ENCODE measurements around the gene SAP25. TPM values are rescaled to one million over a fixed set of nuclear protein-coding genes. Genes with fewer than 3 reads are reported as not detected.

SAP25 gene
- total and polyA plus RNA-seq, 10 donors = 11.0 to 75.6 (median 25.1) TPM

DNA sequence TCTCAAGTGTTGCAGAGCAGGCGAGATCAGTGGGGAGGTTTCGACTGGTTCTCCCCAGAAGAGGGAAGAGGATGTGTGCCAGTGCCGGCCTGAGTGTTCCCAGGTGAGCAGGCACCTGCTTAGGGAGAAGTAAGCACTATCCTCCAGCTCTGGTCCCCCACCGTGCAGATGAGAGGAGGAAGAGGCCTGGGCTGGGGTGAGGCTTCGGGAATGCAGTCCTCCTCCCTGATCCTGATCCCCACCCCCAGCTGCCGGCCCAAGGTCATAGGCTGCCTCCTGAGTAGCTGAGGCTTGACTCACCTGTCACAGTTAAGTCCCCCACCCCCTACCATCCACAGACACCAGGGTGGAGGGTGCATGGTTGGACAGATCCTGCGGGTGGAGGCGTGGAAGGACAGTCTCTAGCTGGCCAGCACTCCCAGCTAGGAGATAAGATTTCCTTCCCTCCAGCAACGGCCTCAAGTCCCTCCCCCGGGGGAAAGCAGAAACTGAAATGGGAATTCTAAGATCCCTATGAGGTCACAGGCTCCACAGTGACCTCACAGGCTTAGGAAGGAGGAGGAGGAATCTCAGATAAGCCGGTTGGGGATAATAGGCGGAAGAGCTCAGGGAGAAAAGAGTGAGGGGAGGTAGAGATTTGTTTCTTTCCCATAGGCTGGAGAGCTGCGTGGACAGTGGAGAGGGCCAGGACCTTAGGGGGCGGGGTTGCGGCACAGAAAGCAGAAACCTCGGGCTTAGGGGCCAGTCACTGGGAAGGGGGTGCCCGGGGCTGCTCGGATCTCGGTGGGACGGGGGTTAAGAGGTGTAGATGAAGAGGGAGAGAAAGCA lies 11.2 kb upstream of the SAP25 start:
- WGBS, 5 donors = 0 to 3% (median 2%) methylated on average over 17 to 20 of the region's 20 CpGs
- Histone ChIP-seq H3K4me1 (peaks cover 18 to 75% (median 55%) of the 10 kb centered on the region in 6 donors), H3K36me3 (peaks cover 12 to 33% (median 21%) of the 10 kb centered on the region in 6 donors), H3K4me3 (peak overlapping the region; percentile 67 to 98 (median 90)), H3K27me3 (replicated peaks in 1 of 7) (peaks cover 0 to 3% (median 0%) of the 10 kb centered on the region in 7 donors), H3K9me3 (no peaks in the 10 kb centered on the region), H3K27ac (peak overlapping the region; percentile 91 to 100 (median 98))
- DNase-seq = peak; percentile 86
- intact Hi-C loops (cut with DNase I; ENCODE audit: low total_unique reads) = no loop called here
- TF ChIP-seq POLR2A (IDR thresholded peaks at IDR 0.05) (no peak), POLR2AphosphoS5 (IDR thresholded peaks at IDR 0.05) (peak in 1 of 3 donors; percentile 42)
- TF ChIP-seq, protein P1, sequence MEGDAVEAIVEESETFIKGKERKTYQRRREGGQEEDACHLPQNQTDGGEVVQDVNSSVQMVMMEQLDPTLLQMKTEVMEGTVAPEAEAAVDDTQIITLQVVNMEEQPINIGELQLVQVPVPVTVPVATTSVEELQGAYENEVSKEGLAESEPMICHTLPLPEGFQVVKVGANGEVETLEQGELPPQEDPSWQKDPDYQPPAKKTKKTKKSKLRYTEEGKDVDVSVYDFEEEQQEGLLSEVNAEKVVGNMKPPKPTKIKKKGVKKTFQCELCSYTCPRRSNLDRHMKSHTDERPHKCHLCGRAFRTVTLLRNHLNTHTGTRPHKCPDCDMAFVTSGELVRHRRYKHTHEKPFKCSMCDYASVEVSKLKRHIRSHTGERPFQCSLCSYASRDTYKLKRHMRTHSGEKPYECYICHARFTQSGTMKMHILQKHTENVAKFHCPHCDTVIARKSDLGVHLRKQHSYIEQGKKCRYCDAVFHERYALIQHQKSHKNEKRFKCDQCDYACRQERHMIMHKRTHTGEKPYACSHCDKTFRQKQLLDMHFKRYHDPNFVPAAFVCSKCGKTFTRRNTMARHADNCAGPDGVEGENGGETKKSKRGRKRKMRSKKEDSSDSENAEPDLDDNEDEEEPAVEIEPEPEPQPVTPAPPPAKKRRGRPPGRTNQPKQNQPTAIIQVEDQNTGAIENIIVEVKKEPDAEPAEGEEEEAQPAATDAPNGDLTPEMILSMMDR (IDR thresholded peaks at IDR 0.05 in 8 of 11, conservative IDR thresholded peaks at IDR 0.05 in 3 of 11) = peak in 1 of 11 experiments; percentile 5

DNA sequence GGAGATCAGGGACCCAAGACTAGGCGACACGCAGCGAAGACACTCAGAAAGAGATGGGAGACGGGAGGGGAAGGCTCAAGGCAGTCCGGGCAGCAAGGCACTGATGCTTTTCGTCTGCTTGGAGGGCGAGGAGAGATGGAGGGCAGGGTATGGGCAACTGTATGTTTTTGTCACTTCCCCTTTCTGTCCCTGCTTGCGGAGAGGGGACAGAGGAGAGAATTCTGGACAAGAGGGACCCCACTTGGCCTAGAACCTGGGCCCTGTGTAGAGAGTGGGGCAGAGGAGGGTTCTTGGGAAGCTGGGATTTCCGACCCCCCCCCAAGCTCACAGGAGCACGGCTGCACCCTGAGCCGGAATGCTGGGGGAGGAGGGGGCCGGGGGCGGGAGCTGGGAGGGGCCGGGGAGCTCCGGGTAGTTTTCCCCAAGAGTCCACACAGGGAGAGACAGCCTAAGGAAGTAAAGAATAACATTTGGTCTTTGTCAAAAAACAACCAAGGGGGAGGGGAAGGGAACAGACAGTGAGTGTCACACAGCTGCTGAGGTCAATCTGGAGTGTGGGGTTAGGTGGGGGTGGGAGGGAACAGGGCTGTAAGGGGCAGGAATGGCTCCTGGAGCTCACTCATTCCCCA lies 10.5 kb upstream of the SAP25 start:
- peak; percentile 79 for DNase-seq
- H3K4me3 ChIP-seq = peak overlapping the region; percentile 67 to 98 (median 90)
- H3K36me3 ChIP-seq = peaks cover 15 to 40% (median 29%) of the 10 kb centered on the region in 6 donors
- intact Hi-C loops (cut with DNase I; ENCODE audit: low total_unique reads) = no loop called here
- peak overlapping the region; percentile 91 to 100 (median 98) for H3K27ac ChIP-seq
- 3 to 18% (median 11%) methylated on average over 14 to 15 of the region's 15 CpGs for whole genome bisulfite sequencing, 5 donors
- no peaks in the 10 kb centered on the region for H3K9me3 ChIP-seq
- H3K4me1 ChIP-seq = peaks cover 18 to 73% (median 54%) of the 10 kb centered on the region in 6 donors
- H3K27me3 ChIP-seq (replicated peaks in 1 of 7) = no peaks in the 10 kb centered on the region
- TF ChIP-seq POLR2AphosphoS5 (IDR thresholded peaks at IDR 0.05) = peak in 2 of 3 donors; percentile 26 to 61
- no peak for TF ChIP-seq POLR2A (IDR thresholded peaks at IDR 0.05)

DNA sequence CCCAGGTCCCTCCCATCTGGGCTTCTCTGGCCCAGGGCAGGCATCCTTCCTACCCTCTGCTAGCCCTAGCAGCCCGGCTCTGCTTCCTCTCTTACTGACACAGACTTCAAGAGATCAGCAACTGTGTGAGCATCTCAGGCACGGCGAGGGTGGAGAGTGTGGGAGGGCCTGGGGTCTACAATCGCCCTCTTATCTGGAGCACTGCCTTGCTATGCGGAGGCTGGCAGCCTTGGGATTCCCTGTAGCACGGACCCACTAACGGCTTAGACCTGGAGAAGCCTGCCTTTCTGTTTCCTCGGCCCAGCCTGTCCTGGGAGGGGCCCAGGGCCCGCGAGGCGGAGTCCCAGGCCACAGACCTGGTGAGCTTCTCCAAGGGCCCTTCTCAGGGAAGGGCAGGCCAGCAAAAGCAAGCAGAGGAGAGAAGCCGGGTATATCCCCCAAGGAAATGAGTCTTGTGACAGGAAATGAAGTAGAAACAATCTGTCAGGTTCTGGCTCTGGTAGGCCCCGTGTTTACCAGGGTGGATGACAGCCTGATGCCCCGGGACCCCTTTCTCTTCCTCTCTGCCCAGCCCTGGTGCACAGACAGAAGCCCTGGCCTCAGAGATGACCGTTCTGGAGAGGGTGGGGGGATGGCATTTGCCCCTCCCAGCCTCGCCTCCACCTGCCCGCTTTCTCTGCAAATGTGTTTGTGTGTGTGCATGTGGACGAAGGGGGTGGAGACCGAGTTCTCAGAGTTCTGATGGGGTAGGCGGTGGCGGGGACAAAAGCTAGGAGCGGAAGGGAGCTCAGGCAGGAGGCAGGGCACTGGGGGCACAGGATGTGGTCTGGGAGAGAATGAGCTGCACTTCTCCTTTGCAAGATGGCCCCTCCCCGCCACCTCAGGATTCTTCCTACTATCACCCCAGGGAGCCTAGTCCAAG lies 9.7 kb upstream of the SAP25 start:
- 11 to 18% (median 12%) methylated on average over 19 to 23 of the region's 23 CpGs for WGBS, 5 donors
- TF ChIP-seq POLR2AphosphoS5 (IDR thresholded peaks at IDR 0.05) = peak; percentile 72 to 83 (median 79)
- TF ChIP-seq, protein P1 (IDR thresholded peaks at IDR 0.05 in 8 of 11, conservative IDR thresholded peaks at IDR 0.05 in 3 of 11) = no peak
- peak overlapping the region; percentile 67 to 98 (median 90) for H3K4me3 ChIP-seq
- peak overlapping the region; percentile 91 to 100 (median 98) for H3K27ac ChIP-seq
- no peaks in the 10 kb centered on the region for H3K9me3 ChIP-seq
- intact Hi-C loops (cut with DNase I; ENCODE audit: low total_unique reads) = no loop called here
- peaks cover 15 to 48% (median 36%) of the 10 kb centered on the region in 6 donors for H3K36me3 ChIP-seq
- DNase-seq = peak; percentile 95
- H3K27me3 ChIP-seq (replicated peaks in 1 of 7) = no peaks in the 10 kb centered on the region
- peaks cover 18 to 71% (median 53%) of the 10 kb centered on the region in 6 donors for H3K4me1 ChIP-seq

DNA sequence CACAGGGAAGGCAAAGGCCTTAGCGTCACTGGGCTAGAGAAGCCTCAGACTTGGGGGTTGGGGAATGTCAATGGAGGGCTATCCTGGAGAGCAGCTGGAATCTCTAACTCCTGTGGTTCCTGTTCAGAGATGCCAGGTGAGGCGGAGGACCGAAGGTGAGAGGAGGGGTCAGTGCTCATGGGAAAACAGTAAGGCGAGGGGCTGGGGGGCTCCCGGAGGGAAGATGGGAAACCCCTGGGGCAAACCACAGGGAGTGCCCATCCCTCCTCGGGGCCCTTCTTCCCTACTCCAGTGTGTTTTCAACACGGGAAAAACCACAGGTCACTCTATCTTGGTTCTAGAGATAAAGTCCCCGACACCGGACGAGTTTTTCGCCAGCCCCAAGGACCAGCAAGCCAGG lies 8.9 kb upstream of the SAP25 start:
- no peaks in the 10 kb centered on the region for H3K9me3 ChIP-seq
- intact Hi-C loops (cut with DNase I; ENCODE audit: low total_unique reads) = no loop called here
- H3K4me3 ChIP-seq = peak overlapping the region in 6 of 8 donors; percentile 67 to 98 (median 88)
- H3K36me3 ChIP-seq = peaks cover 19 to 55% (median 44%) of the 10 kb centered on the region in 6 donors
- no peaks in the 10 kb centered on the region for H3K27me3 ChIP-seq (replicated peaks in 1 of 7)
- H3K27ac ChIP-seq = peak overlapping the region; percentile 91 to 100 (median 98)
- H3K4me1 ChIP-seq = peaks cover 18 to 64% (median 52%) of the 10 kb centered on the region in 6 donors
- DNase-seq = peak; percentile 70
- no peak for TF ChIP-seq POLR2A (IDR thresholded peaks at IDR 0.05)
- TF ChIP-seq, protein P1 (IDR thresholded peaks at IDR 0.05 in 8 of 11, conservative IDR thresholded peaks at IDR 0.05 in 3 of 11) = no peak
- no peak for TF ChIP-seq POLR2AphosphoS5 (IDR thresholded peaks at IDR 0.05)
- WGBS, 5 donors = 57 to 72% (median 62%) methylated on average over 11 of the region's 11 CpGs
